Testis (tissue), 3 donors: ENCODE measurements around the gene TRIP10. TPM values are rescaled to one million over a fixed set of nuclear protein-coding genes. Genes with fewer than 3 reads are reported as not detected.

Experiments used
- DNase-seq: peaks from one replicate; pipeline ENCODE4 v3.0.0-alpha.2; 2019
- H3K27ac ChIP-seq, 2 donors: fragments of 200-600 bp; sonication (generic); one replicate each; pipeline ENCODE4 v1.5.1; 2019
- H3K27me3 ChIP-seq: fragments of 200-600 bp; sonication (generic); one replicate; pipeline ENCODE4 v1.5.1; 2019
- H3K36me3 ChIP-seq: fragments of 200-600 bp; sonication (generic); one replicate; pipeline ENCODE4 v1.5.1; 2017; ENCODE audit warnings: low read depth; ENCODE audit errors: missing control alignments
- H3K4me1 ChIP-seq: fragments of 200-600 bp; sonication (generic); one replicate; pipeline ENCODE4 v1.5.1; 2019
- H3K4me3 ChIP-seq, 2 donors: fragments of 200-600 bp; sonication (generic); one replicate each; pipeline ENCODE4 v1.5.1; 2017 to 2019
- H3K9me3 ChIP-seq: fragments of 200-600 bp; sonication (generic); one replicate; pipeline ENCODE4 v1.5.1; 2017
- CTCF ChIP-seq, 3 experiments: fragments of 450-650 bp in 2 of 3; fragments of 200-600 bp in 1 of 3; sonication (generic) in 1 of 3; IDR thresholded peaks; one replicate each; pipeline ENCODE4 v1.5.1; 2016 to 2019; ENCODE audit warnings: antibody characterized with exemption in 3 of 3, mild to moderate bottlenecking in 2 of 3, moderate library complexity in 1 of 3
- POLR2A ChIP-seq: fragments of 450-650 bp; IDR thresholded peaks from one replicate; pipeline ENCODE4 v1.6.1; 2017; ENCODE audit warnings: antibody characterized with exemption, mild to moderate bottlenecking, moderate library complexity
- WGBS, 2 donors: methylation state at CpG; one replicate each; pipeline ENCODE4 v1.1.5; 2018; 5-methylcytosine and 5-hydroxymethylcytosine counted together
- intact Hi-C: fragments of 100-400 bp; cut with DNase I; formaldehyde crosslinking; loops from one replicate; pipeline ENCODE4 v1.15.1; 2023; ENCODE audit warnings: low total_unique reads
- polyA plus RNA-seq: library from polyadenylated mRNA; stranded (reverse); fragments of 350-450 nt; fragmentation: Illumina TruSeq; extraction: RNeasy Lipid Tissue Mini Kit (QIAGEN cat#74804); gene quantifications from one replicate; pipeline ENCODE4 v1.2.3, GENCODE V29; 2014; ENCODE audit warnings: low read depth, low replicate concordance; ENCODE audit not compliant: insufficient read depth
- total RNA-seq, 2 donors: library from RNA; depleted of rRNA; stranded (reverse); fragments of >200 nt; gene quantifications; one replicate each; pipeline ENCODE4 v1.2.3, GENCODE V29; 2016

The TRIP10 gene
- total and polyA plus RNA-seq, 3 donors from 2014 or later = 60.4 to 65.8 (median 62.7) TPM

- Histone ChIP-seq H3K27ac (no peak overlapping the region), H3K9me3 (no peaks in the 10 kb centered on the region), H3K4me1 (no peaks in the 10 kb centered on the region), H3K4me3 (no peak overlapping the region), H3K27me3 (no peaks in the 10 kb centered on the region), H3K36me3 (no peaks in the 10 kb centered on the region)
- no peak for DNase-seq
- no peak for TF ChIP-seq POLR2A
- no peak for TF ChIP-seq CTCF (IDR thresholded peaks at IDR 0.05)
- intact Hi-C loops = no loop called here
Measured at GRCh38 chr19:6699935-6700334, 39.5 kb upstream of the TRIP10 start.

DNA sequence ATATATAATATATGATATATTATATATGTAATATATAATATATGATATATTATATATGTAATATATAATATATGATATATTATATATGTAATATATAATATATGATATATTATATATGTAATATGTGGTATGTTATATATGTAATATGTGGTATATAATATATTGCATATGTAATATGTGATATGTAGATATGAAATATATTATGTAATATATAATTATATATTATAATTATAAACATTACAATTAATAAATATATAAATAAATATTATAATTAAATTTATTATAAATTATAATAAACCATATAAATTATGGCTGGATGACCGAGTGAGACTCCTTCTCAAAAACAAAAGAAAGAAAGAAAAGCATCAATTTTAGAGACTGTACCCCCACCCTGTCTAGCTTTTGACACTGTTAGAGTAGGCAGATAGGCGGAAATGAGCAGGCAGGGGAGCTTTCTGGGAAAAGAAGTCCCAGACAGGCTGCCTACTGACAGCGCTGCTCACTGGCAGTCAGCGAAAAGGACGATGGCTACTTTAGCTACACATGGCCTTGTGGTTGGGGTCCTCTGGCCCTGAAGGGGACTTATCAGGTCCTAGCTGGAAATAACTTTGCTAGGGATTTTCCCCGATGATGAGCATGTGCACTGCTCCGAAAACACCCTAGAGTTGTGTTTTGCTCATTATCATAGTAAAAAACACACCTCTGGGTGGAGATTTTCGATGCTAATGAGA lies 38.7 kb upstream of the TRIP10 start:
- WGBS, 2 donors = 83 to 87% methylated on average over 8 of the region's 8 CpGs
- no peak overlapping the region for H3K4me3 ChIP-seq
- TF ChIP-seq POLR2A = no peak
- TF ChIP-seq CTCF (IDR thresholded peaks at IDR 0.05) = no peak
- no peaks in the 10 kb centered on the region for H3K4me1 ChIP-seq
- intact Hi-C loops = no loop called here
- no peak for DNase-seq
- H3K27ac ChIP-seq = no peak overlapping the region
- H3K27me3 ChIP-seq = no peaks in the 10 kb centered on the region
- H3K36me3 ChIP-seq = no peaks in the 10 kb centered on the region
- no peaks in the 10 kb centered on the region for H3K9me3 ChIP-seq

DNA sequence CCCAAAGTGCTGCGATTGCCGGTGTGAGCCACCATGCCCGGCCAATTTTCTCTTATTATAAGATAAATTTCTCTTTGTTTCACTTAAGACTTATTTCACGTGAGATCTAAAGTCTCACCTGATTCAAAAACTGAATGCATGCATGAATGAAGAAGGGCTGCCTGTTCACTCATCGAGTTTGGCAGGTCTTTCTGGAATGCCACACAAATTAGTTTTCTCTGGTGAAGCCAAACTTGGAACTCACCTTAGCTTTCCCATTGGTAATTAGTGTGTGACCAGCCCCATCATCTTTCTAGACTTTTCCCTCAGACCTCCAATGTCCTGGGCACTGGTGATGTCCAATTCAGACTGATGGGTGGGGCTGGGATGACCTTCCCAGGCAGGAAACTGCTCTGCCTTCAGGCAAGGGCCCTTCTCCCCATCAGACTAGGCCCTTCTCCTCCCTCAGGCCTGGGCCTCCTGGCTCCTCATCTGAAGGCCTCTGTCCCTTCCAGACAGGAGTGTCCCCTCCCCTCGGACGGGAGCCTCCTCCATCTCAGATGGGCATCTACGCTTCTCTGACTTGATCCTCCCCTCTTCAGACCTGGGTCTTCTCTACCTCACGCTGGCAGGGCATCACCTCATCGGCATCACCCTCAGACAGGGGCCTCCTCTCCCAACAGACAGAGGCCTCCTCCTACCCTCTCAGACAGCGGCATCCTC lies 33.4 kb upstream of the TRIP10 start:
- no peak for TF ChIP-seq CTCF (IDR thresholded peaks at IDR 0.05)
- no peak for TF ChIP-seq POLR2A
- WGBS, 2 donors = 78 to 80% methylated on average over 11 of the region's 11 CpGs
- DNase-seq = no peak
- Histone ChIP-seq H3K4me3 (no peak overlapping the region), H3K27ac (no peak overlapping the region), H3K27me3 (no peaks in the 10 kb centered on the region), H3K4me1 (no peaks in the 10 kb centered on the region), H3K9me3 (no peaks in the 10 kb centered on the region), H3K36me3 (no peaks in the 10 kb centered on the region)
- intact Hi-C loops = no loop called here

DNA sequence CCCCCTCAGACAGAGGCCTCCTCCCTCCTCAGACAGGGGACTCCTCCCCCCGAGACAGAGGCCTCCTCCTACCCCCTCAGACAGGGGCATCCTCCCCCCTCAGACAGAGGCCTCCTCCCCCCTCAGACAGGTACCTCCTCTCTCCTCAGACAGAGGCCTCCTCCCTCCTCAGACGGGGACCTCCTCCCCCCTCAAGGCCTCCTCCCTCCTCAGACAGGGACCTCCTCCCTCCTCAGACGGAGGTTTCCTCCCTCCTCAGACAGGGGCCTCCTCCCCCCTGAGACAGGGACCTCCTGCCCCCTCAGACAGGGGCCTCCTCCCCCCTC lies 32.9 kb upstream of the TRIP10 start:
- WGBS, 2 donors = 41% methylated on average over 3 of the region's 3 CpGs
- TF ChIP-seq CTCF (IDR thresholded peaks at IDR 0.05) (no peak), POLR2A (no peak)
- no peak for DNase-seq
- Histone ChIP-seq H3K27me3 (no peaks in the 10 kb centered on the region), H3K9me3 (no peaks in the 10 kb centered on the region), H3K36me3 (no peaks in the 10 kb centered on the region), H3K4me1 (no peaks in the 10 kb centered on the region), H3K27ac (no peak overlapping the region), H3K4me3 (no peak overlapping the region)
- intact Hi-C loops = no loop called here
